Measurements from ENCODE around the gene PDLIM3.

PDLIM3 gene

GRCh38 chr4:185467991-185468390 is 67.3 kb downstream of the PDLIM3 start:
- DNase-seq: no peak

GRCh38 chr4:185467101-185467500 is 68.2 kb downstream of the PDLIM3 start:
- no peak for DNase-seq

- no peak for DNase-seq
These were observed 69.6 kb downstream of the PDLIM3 start for GRCh38 chr4:185465707-185466106.

- no peak for DNase-seq
These were observed 70.4 kb downstream of the PDLIM3 start for GRCh38 chr4:185464887-185465286.

- DNase-seq: no peak
These were observed 71.1 kb downstream of the PDLIM3 start for GRCh38 chr4:185464183-185464582.

GRCh38 chr4:185463541-185463940 is 71.8 kb downstream of the PDLIM3 start:
- DNase-seq: no peak

GRCh38 chr4:185461565-185461964 is 73.7 kb downstream of the PDLIM3 start:
- DNase-seq: no peak

- DNase-seq: no peak
These were observed 78.2 kb downstream of the PDLIM3 start for GRCh38 chr4:185457136-185457535.

GRCh38 chr4:185456131-185456530 is 79.2 kb downstream of the PDLIM3 start:
- no peak for DNase-seq
